Activated CD4-positive, alpha-beta T cell treated with anti-CD3 and anti-CD28 coated beads for 36 hours (primary cell): ENCODE data around the gene ZNF3. TPM values are rescaled to one million over a fixed set of nuclear protein-coding genes. Genes with fewer than 3 reads are reported as not detected.
"Not testable (repeated sequence)": the region's sequence is repeated elsewhere in the genome, so short reads cannot be mapped to it uniquely, and the experiment has no call there.

Source experiments
- ATAC-seq: fragments of 200-7000 bp; cut with Tn5 transposase; one replicate; pipeline ENCODE4 v1.10.0; 2021; ENCODE audit warnings: mild to moderate bottlenecking, moderate library complexity
- CTCF ChIA-PET: fragments of 350-600 bp; sonication (Branson Sonifier 250); formaldehyde crosslinking; loops from one replicate; lab custom pipeline; 2021; ENCODE audit warnings: antibody characterized with exemption; lab: Charles Lee
- POLR2A ChIA-PET: fragments of 350-600 bp; sonication (Branson Sonifier 250); formaldehyde crosslinking; loops from one replicate; lab custom pipeline; 2021; ENCODE audit warnings: antibody characterized with exemption, inconsistent platforms; lab: Charles Lee
- DNase-seq: peaks from one replicate; pipeline ENCODE4 v3.0.0-alpha.2; 2020
- H3K27ac Mint-ChIP-seq: one replicate; pipeline ENCODE4 v1.8.0; 2021; ENCODE audit warnings: mixed read lengths
- H3K27me3 Mint-ChIP-seq: one replicate; pipeline ENCODE4 v1.8.0; 2021; ENCODE audit warnings: mixed read lengths
- H3K36me3 Mint-ChIP-seq: one replicate; pipeline ENCODE4 v1.8.0; 2021; ENCODE audit warnings: low read depth, mixed read lengths
- H3K4me1 Mint-ChIP-seq: one replicate; pipeline ENCODE4 v1.8.0; 2021; ENCODE audit warnings: mixed read lengths
- H3K4me3 Mint-ChIP-seq: one replicate; pipeline ENCODE4 v1.8.0; 2021; ENCODE audit warnings: mild to moderate bottlenecking, moderate library complexity, mixed read lengths
- H3K9me3 Mint-ChIP-seq: one replicate; pipeline ENCODE4 v1.8.0; 2021; ENCODE audit warnings: low read depth, mixed read lengths
- intact Hi-C, 2 experiments: fragments of 100-400 bp; cut with DNase I in 1 of 2; cut with micrococcal nuclease in 1 of 2; formaldehyde crosslinking; loops; one replicate each; pipeline versions ENCODE4 v1.14.2 to v1.15.1; 2022 to 2024; cut with DNase I, micrococcal nuclease
- total RNA-seq, 2 experiments: library from RNA; stranded (reverse); gene quantifications; one replicate each; pipeline ENCODE4 v1.2.3, GENCODE V29; 2021

Gene ZNF3
- 10 to 100 TPM; 18.8 to 19.0 TPM for total RNA-seq

- Mint-ChIP-seq H3K9me3 (no peaks in the 10 kb centered on the region), H3K36me3 (peaks cover 23% of the 10 kb centered on the region), H3K4me1 (peaks cover 25% of the 10 kb centered on the region), H3K4me3 (peak within 1 kb of the TSS; percentile 87), H3K27ac (peak within 1 kb of the TSS; percentile 87), H3K27me3 (no peaks in the 10 kb centered on the region)
- peak; percentile 99 for DNase-seq
- peak; percentile 83 for ATAC-seq
- intact Hi-C loops: loop anchor here (1.0 to 10.0 kb wide), 22 partner anchors 19 to 793 kb away; partner anchors contain the start of genes AP4M1 (in 2 of the 2), MCM7 (in 2 of the 2), TRIM4 (in 2 of the 2) and ZKSCAN1 (in 2 of the 2)
- ChIA-PET CTCF (interaction anchor here (0.7 to 1.4 kb wide), 7 partner anchors 9 to 263 kb away, joined by 3 to 13 read pairs (median 3); partner anchors contain the start of genes AP4M1, MCM7 and TRIM4), POLR2A (interaction anchor here (1.1 kb wide), 1 partner anchor 12 kb away, joined by 3 read pairs; no protein-coding TSS in a partner anchor)
Measured at GRCh38 chr7:100081535-100082102, at the start of gene ZNF3. ZNF3 (minus strand) TSS chr7:100081723; CDS start chr7:100077357, 4,366 bp downstream.

- Mint-ChIP-seq H3K4me3 (peak overlapping the region; percentile 33), H3K27me3 (no peaks in the 10 kb centered on the region), H3K36me3 (peaks cover 3% of the 10 kb centered on the region), H3K27ac (no peak overlapping the region), H3K4me1 (peaks cover 11% of the 10 kb centered on the region), H3K9me3 (no peaks in the 10 kb centered on the region)
- intact Hi-C loops: loop anchor here (1.0 to 5.0 kb wide), 6 partner anchors 50 to 219 kb away; partner anchors contain the start of gene ZNF3 (in 1 of the 2)
- POLR2A ChIA-PET: interaction anchor here (1.0 to 1.1 kb wide), 2 partner anchors 11 to 18 kb away, joined by 3 to 4 read pairs; partner anchors contain the start of gene LAMTOR4
- CTCF ChIA-PET: interaction anchor here (0.5 to 5.0 kb wide), 24 partner anchors 10 to 328 kb away, joined by 3 to 41 read pairs (median 5); partner anchors contain the start of genes AP4M1, CNPY4, LAMTOR4 and MCM7
- peak; percentile 94 for DNase-seq
- peak; percentile 24 for ATAC-seq
Measured at GRCh38 chr7:100130608-100131453, 49.3 kb upstream of the ZNF3 start.

- DNase-seq, H3K4me3 Mint-ChIP-seq, H3K36me3 Mint-ChIP-seq, H3K27ac Mint-ChIP-seq, ATAC-seq, H3K27me3 Mint-ChIP-seq, H3K9me3 Mint-ChIP-seq: not testable (repeated sequence)
- peaks cover 17% of the 10 kb centered on the region for H3K4me1 Mint-ChIP-seq
- intact Hi-C loops: loop anchor here (2.0 to 5.0 kb wide), 3 partner anchors 92 to 218 kb away; no protein-coding TSS in a partner anchor
- CTCF ChIA-PET: interaction anchor here (0.6 to 5.0 kb wide), 17 partner anchors 10 to 577 kb away, joined by 3 to 41 read pairs (median 9); partner anchors contain the start of genes AP4M1, CNPY4, LAMTOR4 and MCM7
- POLR2A ChIA-PET: interaction anchor here (1.0 kb wide), 1 partner anchor 19 kb away, joined by 3 read pairs; the partner anchor contains the start of gene LAMTOR4
Measured at GRCh38 chr7:100130220-100130607, 48.7 kb upstream of the ZNF3 start.

- Mint-ChIP-seq H3K27me3 (no peaks in the 10 kb centered on the region), H3K4me1 (peaks cover 28% of the 10 kb centered on the region), H3K4me3 (peak overlapping the region; percentile 93), H3K27ac (peak overlapping the region; percentile 24), H3K9me3 (no peaks in the 10 kb centered on the region), H3K36me3 (peaks cover 12% of the 10 kb centered on the region)
- DNase-seq (peak; percentile 28), ATAC-seq (no peak)
- ChIA-PET POLR2A (interaction anchor here (0.5 to 1.2 kb wide), 4 partner anchors 15 to 300 kb away, joined by 3 to 7 read pairs (median 3); partner anchors contain the start of gene ZCWPW1), CTCF (interaction anchor here (0.6 to 2.2 kb wide), 10 partner anchors 10 to 235 kb away, joined by 3 to 9 read pairs (median 3); partner anchors contain the start of gene LAMTOR4)
- intact Hi-C loops: loop anchor here (5.0 kb wide), 4 partner anchors 46 to 459 kb away; partner anchors contain the start of genes FBXO24 (in 1 of the 2), GPC2 (in 1 of the 2), LRCH4 (in 1 of the 2) and STAG3 (in 1 of the 2)
Measured at GRCh38 chr7:100128637-100128963, 47.1 kb upstream of the ZNF3 start.

GRCh38 chr7:100127866-100128636, 46.5 kb upstream of the ZNF3 start:
- Mint-ChIP-seq H3K9me3 (no peaks in the 10 kb centered on the region), H3K4me1 (peaks cover 28% of the 10 kb centered on the region), H3K27me3 (no peaks in the 10 kb centered on the region), H3K27ac (peak overlapping the region; percentile 83), H3K36me3 (peaks cover 12% of the 10 kb centered on the region), H3K4me3 (peak overlapping the region; percentile 93)
- ATAC-seq (peak; percentile 5), DNase-seq (peak; percentile 58)
- ChIA-PET POLR2A (interaction anchor here (0.5 to 1.2 kb wide), 3 partner anchors 14 to 301 kb away, joined by 3 to 7 read pairs (median 3); partner anchors contain the start of gene ZCWPW1), CTCF (interaction anchor here (0.6 to 2.2 kb wide), 7 partner anchors 11 to 90 kb away, joined by 3 to 9 read pairs (median 3); partner anchors contain the start of gene LAMTOR4)
- intact Hi-C loops: loop anchor here (1.0 to 5.0 kb wide), 16 partner anchors 9 to 459 kb away; partner anchors contain the start of genes AP4M1 (in 2 of the 2), CNPY4 (in 2 of the 2), GPC2 (in 2 of the 2) and MCM7 (in 2 of the 2)

GRCh38 chr7:100126931-100127865, 45.7 kb upstream of the ZNF3 start, which contains the start of gene MBLAC1:
MBLAC1 (plus strand) TSS chr7:100126967; CDS start chr7:100127396, 429 bp downstream.
- H3K36me3 Mint-ChIP-seq: peaks cover 12% of the 10 kb centered on the region
- H3K27me3 Mint-ChIP-seq: no peaks in the 10 kb centered on the region
- ChIA-PET POLR2A (interaction anchor here (0.6 to 1.3 kb wide), 7 partner anchors 22 to 304 kb away, joined by 3 to 15 read pairs (median 4); partner anchors contain the start of genes AP4M1, LAMTOR4, MCM7 and ZSCAN21), CTCF (interaction anchor here (0.5 to 1.8 kb wide), 9 partner anchors 15 to 281 kb away, joined by 3 to 5 read pairs (median 3); partner anchors contain the start of genes AP4M1, LAMTOR4 and MCM7)
- intact Hi-C loops: loop anchor here (1.0 to 5.0 kb wide), 16 partner anchors 8 to 460 kb away; partner anchors contain the start of genes AP4M1 (in 2 of the 2), CNPY4 (in 2 of the 2), GPC2 (in 2 of the 2) and MCM7 (in 2 of the 2)
- H3K27ac Mint-ChIP-seq: peak within 1 kb of the TSS; percentile 99
- DNase-seq (peak; percentile 95), ATAC-seq (peak; percentile 74)
- H3K4me1 Mint-ChIP-seq: peaks cover 28% of the 10 kb centered on the region
- H3K9me3 Mint-ChIP-seq: no peaks in the 10 kb centered on the region
- H3K4me3 Mint-ChIP-seq: peak within 1 kb of the TSS; percentile 93

- peak; percentile 31 for ATAC-seq
Measured at GRCh38 chr7:100126239-100126930, 44.9 kb upstream of the ZNF3 start.

More at GRCh38 chr7:100126239-100126930, 44.9 kb upstream of the ZNF3 start:
- peak overlapping the region; percentile 99 for H3K27ac Mint-ChIP-seq
- ChIA-PET CTCF (interaction anchor here (0.5 to 1.8 kb wide), 9 partner anchors 16 to 1117 kb away, joined by 3 to 5 read pairs (median 3); partner anchors contain the start of genes AP4M1, LAMTOR4 and MCM7), POLR2A (interaction anchor here (0.6 to 1.3 kb wide), 10 partner anchors 10 to 305 kb away, joined by 3 to 15 read pairs (median 4); partner anchors contain the start of genes AP4M1, LAMTOR4, MCM7 and ZSCAN21)
- H3K27me3 Mint-ChIP-seq: no peaks in the 10 kb centered on the region
- intact Hi-C loops: loop anchor here (2.0 to 5.0 kb wide), 9 partner anchors 26 to 461 kb away; partner anchors contain the start of genes AP4M1 (in 1 of the 2), FBXO24 (in 1 of the 2), GPC2 (in 1 of the 2) and LRCH4 (in 1 of the 2)
- no peak for DNase-seq
- peaks cover 28% of the 10 kb centered on the region for H3K4me1 Mint-ChIP-seq
- peak overlapping the region; percentile 93 for H3K4me3 Mint-ChIP-seq
- H3K9me3 Mint-ChIP-seq: no peaks in the 10 kb centered on the region
- peaks cover 12% of the 10 kb centered on the region for H3K36me3 Mint-ChIP-seq
